Prostate gland (tissue), 2 donors: ENCODE results near the gene SPIN1.

Experiments
- CTCF ChIP-seq, 4 experiments: fragments of 200-600 bp in 2 of 4; fragments of 450-650 bp in 2 of 4; sonication (generic) in 2 of 4; IDR thresholded peaks; 1 replicate in 3 of 4; 2 replicates in 1 of 4; pipeline ENCODE4 v1.5.1; 2016 to 2019; ENCODE audit warnings: antibody characterized with exemption in 4 of 4, mild to moderate bottlenecking in 2 of 4, moderate library complexity in 2 of 4
- POLR2A ChIP-seq: fragments of 450-650 bp; IDR thresholded peaks from one replicate; pipeline ENCODE4 v1.6.1; 2016; ENCODE audit warnings: antibody characterized with exemption, mild to moderate bottlenecking
- POLR2AphosphoS5 ChIP-seq: sonication (generic); formaldehyde crosslinking; IDR thresholded peaks from one replicate; pipeline ENCODE4 v1.6.1; 2017; ENCODE audit warnings: antibody characterized with exemption

- TF ChIP-seq CTCF (IDR thresholded peaks at IDR 0.05), result no peak
- no peak for TF ChIP-seq POLR2A
- TF ChIP-seq POLR2AphosphoS5, result no peak
These were observed 99.9 kb downstream of the SPIN1 start for GRCh38 chr9:88488166-88488565.
